ENCODE data around the gene RPRD2.

RPRD2 gene

DNA sequence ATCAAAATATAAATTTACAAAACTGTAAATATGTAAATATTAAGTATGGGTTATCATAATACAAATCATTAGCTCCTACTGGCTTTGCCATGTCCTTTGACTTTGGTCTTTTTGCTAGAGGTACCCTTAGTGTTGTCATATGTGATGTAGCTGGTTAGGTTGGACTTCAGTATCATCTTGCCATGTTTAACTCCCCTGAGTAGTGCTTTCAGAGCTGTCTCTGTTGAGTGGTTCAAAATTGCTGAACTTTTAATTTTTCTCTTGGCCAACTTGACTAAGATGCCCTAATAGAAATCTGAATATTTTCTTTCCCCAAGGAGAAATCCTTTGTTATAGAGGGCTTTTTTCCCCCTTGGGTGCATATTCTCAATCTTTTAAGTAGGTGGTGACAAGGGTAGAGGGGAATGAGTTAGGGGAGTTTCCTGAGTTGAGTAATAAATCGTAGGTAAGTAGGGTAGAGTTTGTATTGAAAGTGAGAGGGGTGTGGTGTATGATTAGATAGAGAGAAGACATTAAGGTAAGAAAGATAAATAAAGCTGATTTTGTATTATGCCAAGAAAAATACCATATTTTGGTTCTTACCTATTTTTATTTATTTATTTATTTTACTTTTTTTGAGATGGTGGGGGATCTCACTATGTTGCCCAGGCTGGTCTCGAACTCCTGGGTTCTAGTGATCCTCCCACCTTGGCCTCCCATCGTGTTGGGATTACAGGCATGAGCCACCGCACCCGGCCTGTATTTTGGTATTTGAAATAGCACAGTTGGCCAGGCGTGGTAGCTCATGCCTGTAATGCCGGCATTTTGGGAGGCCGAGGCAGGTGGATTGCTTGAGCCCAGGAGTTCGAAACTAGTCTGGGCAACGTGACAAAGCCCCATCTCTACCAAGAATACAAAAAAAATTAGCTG, 21.8 kb downstream of the RPRD2 start:
- Histone ChIP-seq H3K36me3 (peaks cover 8% of the 10 kb centered on the region), H3K9me3 (ENCODE audit: severe bottlenecking) (no peaks in the 10 kb centered on the region), H3K27ac (no peak overlapping the region), H3K27me3 (ENCODE audit: insufficient read depth, low read depth, severe bottlenecking) (no peaks in the 10 kb centered on the region), H3K4me3 (ENCODE audit: low read depth, low read length) (no peak overlapping the region)
- no peak for DNase-seq
- TF ChIP-seq, protein P1, sequence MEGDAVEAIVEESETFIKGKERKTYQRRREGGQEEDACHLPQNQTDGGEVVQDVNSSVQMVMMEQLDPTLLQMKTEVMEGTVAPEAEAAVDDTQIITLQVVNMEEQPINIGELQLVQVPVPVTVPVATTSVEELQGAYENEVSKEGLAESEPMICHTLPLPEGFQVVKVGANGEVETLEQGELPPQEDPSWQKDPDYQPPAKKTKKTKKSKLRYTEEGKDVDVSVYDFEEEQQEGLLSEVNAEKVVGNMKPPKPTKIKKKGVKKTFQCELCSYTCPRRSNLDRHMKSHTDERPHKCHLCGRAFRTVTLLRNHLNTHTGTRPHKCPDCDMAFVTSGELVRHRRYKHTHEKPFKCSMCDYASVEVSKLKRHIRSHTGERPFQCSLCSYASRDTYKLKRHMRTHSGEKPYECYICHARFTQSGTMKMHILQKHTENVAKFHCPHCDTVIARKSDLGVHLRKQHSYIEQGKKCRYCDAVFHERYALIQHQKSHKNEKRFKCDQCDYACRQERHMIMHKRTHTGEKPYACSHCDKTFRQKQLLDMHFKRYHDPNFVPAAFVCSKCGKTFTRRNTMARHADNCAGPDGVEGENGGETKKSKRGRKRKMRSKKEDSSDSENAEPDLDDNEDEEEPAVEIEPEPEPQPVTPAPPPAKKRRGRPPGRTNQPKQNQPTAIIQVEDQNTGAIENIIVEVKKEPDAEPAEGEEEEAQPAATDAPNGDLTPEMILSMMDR (IDR thresholded peaks at IDR 0.05; ENCODE audit: low read depth, low read length), result no peak

DNA sequence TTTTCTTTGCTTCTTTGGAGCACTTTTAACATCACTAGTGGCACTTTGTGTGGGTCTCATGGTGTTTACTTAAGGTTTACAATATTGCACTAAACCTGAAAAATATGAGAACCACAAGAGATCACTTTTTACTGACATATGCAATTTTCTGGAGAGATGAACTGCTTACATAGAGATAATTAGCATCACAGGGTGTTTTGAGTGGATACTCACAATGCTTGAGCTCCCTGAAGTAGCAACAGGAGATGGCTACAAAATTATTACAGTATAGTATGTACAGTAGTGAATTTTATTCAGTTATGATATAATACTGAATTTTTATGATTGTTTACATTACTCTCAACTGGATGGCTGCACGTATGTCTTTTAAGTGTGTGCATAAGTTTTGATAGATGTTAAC, 22.6 kb downstream of the RPRD2 start:
- Histone ChIP-seq H3K4me3 (ENCODE audit: low read depth, low read length) (no peak overlapping the region), H3K27me3 (ENCODE audit: insufficient read depth, low read depth, severe bottlenecking) (no peaks in the 10 kb centered on the region), H3K9me3 (ENCODE audit: severe bottlenecking) (no peaks in the 10 kb centered on the region), H3K27ac (no peak overlapping the region), H3K36me3 (peaks cover 8% of the 10 kb centered on the region)
- TF ChIP-seq, protein P1 (IDR thresholded peaks at IDR 0.05; ENCODE audit: low read depth, low read length), result no peak
- DNase-seq, result no peak

DNA sequence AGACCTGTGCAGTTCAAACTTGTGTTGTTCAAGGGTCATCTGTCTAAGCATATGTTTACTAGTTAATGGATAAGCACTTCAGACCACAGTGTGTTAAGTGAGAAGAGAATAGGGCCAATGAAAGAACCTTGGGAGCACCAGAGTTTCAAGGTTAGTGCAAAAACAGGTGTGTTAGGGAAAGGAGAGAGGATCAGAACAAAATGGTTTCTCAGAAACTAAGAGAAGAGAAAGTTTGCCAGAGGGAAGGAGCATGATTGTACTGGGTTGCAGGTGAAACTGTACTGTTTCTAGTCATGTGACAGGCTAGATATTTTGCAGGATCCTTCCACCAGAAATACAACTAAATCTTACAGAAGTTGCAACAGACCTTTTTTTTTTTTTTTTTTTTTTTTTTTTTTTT, 23.3 kb downstream of the RPRD2 start:
- Histone ChIP-seq H3K27me3 (ENCODE audit: insufficient read depth, low read depth, severe bottlenecking) (no peaks in the 10 kb centered on the region), H3K4me3 (ENCODE audit: low read depth, low read length) (no peak overlapping the region), H3K27ac (no peak overlapping the region), H3K9me3 (ENCODE audit: severe bottlenecking) (no peaks in the 10 kb centered on the region), H3K36me3 (peaks cover 8% of the 10 kb centered on the region)
- no peak for DNase-seq
- TF ChIP-seq, protein P1 (IDR thresholded peaks at IDR 0.05; ENCODE audit: low read depth, low read length), result no peak

DNA sequence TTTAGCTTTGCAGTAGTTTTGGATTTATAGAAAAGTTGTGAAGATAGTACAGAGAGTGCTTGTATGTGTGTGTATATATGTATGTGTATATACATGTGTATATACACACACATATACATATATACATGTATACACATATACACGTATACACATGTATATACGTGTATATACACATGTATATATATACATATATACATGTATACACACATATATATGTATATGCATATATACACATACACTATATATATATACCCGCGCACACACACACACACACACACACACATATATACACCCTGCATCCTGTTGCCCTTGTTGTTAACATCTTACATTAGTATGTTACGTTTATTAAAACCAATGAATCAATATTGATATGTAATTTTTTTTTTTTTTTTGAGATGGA, 24.3 kb downstream of the RPRD2 start:
- Histone ChIP-seq H3K27me3 (ENCODE audit: insufficient read depth, low read depth, severe bottlenecking) (no peaks in the 10 kb centered on the region), H3K9me3 (ENCODE audit: severe bottlenecking) (no peaks in the 10 kb centered on the region), H3K36me3 (peaks cover 5% of the 10 kb centered on the region), H3K27ac (no peak overlapping the region), H3K4me3 (ENCODE audit: low read depth, low read length) (no peak overlapping the region)
- no peak for DNase-seq
- TF ChIP-seq, protein P1 (IDR thresholded peaks at IDR 0.05; ENCODE audit: low read depth, low read length), result no peak

DNA sequence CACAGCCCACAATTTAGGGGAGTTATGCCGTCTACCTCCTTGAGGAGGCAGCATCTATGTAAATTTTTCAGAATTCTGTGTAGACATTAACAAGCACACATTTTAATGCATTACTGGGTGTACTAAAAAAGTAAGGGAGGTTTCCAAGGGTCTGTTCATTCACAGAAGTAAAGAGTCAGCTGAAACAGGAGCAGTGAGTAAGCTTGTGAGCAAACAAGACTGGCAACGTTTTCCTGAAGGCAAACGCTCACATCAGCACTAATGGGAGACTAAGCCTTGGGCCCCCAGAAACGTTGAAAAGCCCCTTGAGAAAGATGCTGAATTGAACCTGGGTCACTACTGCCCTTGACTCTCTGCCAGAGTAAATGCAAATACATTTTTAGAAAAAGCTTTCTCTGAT, 25.7 kb downstream of the RPRD2 start:
- Histone ChIP-seq H3K36me3 (peaks cover 5% of the 10 kb centered on the region), H3K4me3 (ENCODE audit: low read depth, low read length) (no peak overlapping the region), H3K27me3 (ENCODE audit: insufficient read depth, low read depth, severe bottlenecking) (no peaks in the 10 kb centered on the region), H3K9me3 (ENCODE audit: severe bottlenecking) (no peaks in the 10 kb centered on the region), H3K27ac (no peak overlapping the region)
- no peak for DNase-seq
- TF ChIP-seq, protein P1 (IDR thresholded peaks at IDR 0.05; ENCODE audit: low read depth, low read length), result no peak
